Dermis blood vessel endothelial cell (primary cell): Measurements from ENCODE around the gene JAKMIP1. TPM values are rescaled to one million over a fixed set of nuclear protein-coding genes. Genes with fewer than 3 reads are reported as not detected.

Experiments
- DNase-seq: peaks from one replicate; pipeline ENCODE4 v3.0.0; 2010
- total RNA-seq: library from RNA; depleted of rRNA; stranded (reverse); fragments of >200 nt; gene quantifications from 2 replicates; pipeline ENCODE4 v1.2.3, GENCODE V29; 2014

The JAKMIP1 gene
- total RNA-seq, 1 donor from 2014 or later: not detected

GRCh38 chr4:6062133-6062532 lies 138.2 kb downstream of the JAKMIP1 start:
- DNase-seq: no peak

DNA sequence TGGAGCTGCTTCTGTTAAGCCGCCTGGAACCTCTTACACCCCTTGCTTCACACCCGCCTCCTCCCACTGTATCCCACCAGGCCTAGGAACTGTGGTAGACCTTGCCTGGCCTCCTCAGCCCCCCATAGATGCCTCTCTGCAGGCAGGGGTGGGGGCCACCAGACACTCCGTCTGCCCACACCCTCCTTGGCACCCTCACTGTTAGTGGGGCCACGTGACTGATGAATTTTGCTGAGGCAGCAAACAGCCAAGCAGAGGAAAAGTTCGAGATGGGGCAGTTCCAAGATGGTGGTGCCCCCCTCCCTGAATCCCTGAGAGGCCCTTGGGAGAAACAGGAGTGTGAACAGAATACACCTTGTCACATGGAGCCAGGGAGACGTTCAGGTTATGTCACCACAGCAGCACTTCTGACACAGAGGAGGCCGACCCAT lies 141.0 kb downstream of the JAKMIP1 start:
- no peak for DNase-seq

- DNase-seq: no peak
Measured at GRCh38 chr4:6058531-6059374, 141.6 kb downstream of the JAKMIP1 start.

DNA sequence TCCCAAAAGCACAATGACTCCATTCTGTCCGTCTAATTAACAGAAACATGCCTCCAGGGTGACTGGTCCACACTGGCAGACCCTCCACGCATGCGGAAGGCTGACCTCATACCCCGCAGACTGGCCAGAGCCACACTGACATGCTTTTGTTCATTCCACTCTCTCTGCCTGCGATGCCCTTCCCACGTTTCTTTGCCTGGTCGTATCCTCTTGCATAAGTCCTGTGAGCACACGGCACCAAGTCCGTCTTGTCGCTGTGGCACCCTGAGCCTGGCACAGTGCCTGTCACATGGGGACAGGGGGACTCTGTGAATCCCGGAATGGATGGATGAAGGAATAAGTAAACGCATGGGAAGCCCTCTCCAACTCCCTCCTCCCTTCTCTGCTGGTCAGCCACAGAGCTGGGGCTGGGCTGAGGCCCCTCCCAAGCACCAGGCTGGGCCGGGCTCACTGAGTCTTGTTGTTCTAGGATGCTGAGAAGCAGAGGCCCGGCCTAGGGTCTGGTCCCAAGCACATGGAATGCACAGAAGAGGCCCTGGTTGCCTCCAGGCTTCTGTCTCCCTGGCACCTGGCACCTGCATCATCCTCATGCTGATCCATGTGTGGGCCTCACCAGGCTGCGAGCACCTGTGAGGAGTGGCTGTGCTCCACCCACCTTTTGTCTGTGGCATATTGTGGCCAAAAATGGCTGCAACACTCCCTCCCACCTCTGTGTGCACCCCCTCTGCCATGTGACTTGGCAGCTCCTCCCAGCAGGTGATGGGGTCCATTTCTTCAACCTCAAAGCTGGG lies 143.2 kb downstream of the JAKMIP1 start:
- DNase-seq: no peak

- DNase-seq: no peak
Measured at GRCh38 chr4:6055436-6055835, 144.9 kb downstream of the JAKMIP1 start.

DNA sequence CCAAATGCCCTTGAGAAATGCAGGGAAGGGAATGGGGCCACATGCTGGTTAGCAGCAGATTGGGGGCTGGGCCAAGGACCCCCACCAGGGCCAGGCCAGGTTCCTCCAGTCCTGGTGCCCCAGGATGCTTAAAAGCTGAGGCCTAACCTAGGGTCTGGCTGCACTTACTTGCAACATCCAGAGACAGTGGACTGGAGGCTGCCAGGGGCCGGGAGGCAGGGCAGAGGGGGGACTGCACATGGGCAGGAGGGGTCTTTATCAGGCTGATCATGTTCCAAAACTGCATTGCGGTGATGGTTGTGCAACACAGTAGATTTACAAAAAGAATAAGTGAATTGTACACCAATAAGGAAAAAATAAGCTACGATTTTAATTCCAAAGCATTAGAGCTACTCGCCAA lies 145.3 kb downstream of the JAKMIP1 start:
- no peak for DNase-seq

DNA sequence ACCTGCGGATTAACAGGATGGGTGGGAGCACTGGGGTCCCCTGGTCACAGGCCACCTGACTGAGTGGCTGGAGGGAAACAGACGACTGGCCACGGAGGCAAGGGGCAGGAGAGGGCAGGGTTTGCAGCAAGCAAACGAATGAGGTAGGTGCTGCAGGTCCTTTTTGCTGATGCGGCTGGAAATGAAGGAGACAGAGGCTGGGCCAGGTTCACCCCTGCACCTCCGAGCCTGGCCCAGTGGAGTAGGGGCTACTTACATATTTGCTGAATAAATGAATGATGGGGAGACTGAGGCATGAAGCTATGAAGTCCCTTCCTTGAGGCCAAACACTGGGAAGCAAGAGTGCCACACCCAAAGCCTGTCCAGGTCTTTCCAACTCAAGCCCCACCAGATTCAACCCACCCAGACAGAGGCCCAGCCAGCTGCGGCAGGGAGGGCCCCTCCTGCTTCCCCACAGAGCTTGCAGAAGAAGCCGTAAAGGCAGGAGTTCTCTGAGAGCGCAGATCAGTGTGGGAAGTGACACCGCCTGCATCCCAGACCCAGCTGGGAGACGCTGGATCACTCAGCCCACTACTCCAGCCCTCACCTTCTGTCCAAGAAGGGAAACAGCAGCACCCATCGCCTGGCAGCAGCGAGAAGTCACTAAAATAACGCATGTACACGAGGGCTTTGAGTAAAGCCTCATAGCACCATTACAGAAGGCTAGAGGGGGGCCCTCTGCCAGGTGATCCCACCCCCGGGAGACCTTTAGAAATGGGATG lies 146.0 kb downstream of the JAKMIP1 start:
- DNase-seq: no peak

GRCh38 chr4:6052679-6053078 lies 147.7 kb downstream of the JAKMIP1 start:
- no peak for DNase-seq

GRCh38 chr4:6050551-6050950 lies 149.8 kb downstream of the JAKMIP1 start:
- no peak for DNase-seq

- no peak for DNase-seq
Measured at GRCh38 chr4:6049985-6050384, 150.4 kb downstream of the JAKMIP1 start.

DNA sequence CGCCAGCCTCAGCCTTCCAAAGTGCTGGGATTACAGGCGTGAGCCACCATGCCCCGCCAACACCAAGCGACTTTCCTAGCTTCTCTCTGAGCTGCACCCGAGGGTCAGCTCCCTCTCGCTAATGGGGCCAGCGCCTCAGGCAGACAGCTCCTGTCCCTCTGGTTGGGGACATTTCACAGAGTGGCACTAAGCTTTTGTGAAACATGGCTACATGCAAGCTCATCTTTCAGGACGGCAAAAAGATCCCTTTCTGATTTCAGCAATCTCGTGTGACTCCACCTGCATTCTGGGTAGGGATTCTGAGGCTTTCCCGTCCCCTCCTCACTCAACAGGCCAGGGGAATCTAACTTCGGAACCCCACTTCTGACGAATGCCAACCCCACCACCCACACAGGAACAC lies 151.1 kb downstream of the JAKMIP1 start:
- DNase-seq: no peak

DNA sequence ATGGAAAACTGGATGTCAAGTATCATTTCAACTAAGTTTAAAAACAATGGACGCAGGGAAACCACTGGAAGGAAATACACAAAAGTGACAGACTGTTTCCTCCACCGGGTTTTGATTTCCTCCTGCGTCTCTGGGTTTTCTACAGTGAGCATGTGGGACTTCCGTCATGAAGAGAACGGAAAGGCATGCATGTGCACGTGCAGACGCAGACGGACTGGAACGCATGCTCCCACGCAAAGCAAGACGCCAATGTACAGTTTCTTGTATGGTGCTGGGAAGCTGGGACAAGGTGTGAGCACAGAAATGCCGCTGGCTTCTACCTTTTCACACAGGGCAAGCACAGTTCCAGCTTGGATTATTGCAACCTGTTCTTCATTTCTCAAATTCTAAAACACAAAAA lies 151.8 kb downstream of the JAKMIP1 start:
- DNase-seq: no peak

DNA sequence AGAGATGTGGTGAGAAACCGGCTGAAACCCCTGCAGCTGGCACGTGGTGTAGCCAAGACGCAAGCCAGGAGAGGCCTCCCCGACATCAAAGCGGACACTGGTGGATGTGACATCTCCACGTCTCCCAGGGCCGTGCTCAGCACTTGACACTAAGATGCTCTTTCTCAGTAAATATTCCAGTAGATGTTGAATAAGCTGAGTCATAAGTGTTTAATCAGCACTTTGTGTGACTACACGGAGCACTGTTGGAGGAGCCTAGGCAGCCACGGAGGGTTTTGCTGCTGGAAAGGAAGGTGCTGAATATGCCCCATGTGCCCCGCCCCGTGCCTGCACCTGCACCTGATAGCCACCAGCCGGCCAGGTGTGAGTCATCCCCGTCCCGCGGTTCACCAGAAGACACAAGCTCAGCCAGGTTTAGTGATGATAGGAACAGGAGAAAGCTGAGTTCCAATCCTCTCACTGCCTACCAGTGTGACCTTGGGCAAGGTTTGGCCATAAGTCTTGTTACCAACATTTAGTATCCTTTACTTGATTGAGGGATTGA lies 153.1 kb downstream of the JAKMIP1 start:
- DNase-seq: no peak

DNA sequence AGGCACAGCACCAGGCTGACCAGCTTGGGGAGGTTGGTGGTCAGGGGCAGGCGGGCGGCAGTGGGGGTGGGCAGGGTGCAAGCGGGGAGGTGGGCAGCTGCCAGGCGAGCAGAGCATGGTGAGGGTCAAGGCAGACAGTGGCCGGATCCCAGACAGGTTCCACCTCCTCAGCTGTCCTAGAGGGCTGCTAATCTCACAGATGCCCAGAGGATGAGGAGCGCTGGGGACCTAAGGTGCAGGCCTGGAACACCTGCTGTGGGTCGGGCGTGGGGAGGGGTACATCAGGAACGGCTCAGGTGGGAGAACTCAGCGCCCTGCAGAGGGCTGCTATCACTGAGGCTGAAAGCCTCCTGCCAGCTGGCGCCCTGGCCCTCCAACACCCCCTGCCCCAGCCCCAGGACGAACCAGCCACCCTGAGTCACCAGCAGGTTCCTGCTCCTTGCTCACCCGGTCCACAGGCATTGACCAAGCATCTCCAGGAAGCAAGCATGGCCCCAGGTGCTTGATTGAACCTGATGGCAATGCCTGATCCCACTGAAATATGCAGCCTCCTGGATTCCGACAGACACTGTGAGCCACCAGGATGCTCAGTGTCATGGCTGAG lies 153.7 kb downstream of the JAKMIP1 start:
- no peak for DNase-seq

DNA sequence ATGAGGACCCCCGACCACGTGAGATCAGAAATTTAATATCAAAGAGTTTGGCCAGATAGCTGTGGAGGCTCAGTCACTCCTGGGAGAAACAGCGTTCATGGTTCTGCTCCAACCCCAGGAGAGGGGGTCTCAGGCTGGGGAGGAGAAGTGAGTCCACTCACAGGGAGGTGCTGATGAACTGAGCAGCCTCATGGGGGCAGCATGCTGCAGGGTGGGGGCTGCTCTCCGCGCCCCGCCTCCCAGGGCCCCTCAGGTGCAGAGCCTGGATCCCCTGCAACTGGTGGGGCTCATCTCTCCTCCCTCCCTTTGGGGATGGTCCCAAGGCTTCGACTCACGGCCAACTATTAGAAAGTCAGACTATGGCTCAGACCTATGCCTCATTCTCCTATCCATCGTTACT lies 155.5 kb downstream of the JAKMIP1 start:
- no peak for DNase-seq

GRCh38 chr4:6044276-6044675 lies 156.1 kb downstream of the JAKMIP1 start:
- DNase-seq: no peak

- no peak for DNase-seq
Measured at GRCh38 chr4:6043843-6044242, 156.5 kb downstream of the JAKMIP1 start.

- no peak for DNase-seq
Measured at GRCh38 chr4:6043188-6043587, 157.2 kb downstream of the JAKMIP1 start.

DNA sequence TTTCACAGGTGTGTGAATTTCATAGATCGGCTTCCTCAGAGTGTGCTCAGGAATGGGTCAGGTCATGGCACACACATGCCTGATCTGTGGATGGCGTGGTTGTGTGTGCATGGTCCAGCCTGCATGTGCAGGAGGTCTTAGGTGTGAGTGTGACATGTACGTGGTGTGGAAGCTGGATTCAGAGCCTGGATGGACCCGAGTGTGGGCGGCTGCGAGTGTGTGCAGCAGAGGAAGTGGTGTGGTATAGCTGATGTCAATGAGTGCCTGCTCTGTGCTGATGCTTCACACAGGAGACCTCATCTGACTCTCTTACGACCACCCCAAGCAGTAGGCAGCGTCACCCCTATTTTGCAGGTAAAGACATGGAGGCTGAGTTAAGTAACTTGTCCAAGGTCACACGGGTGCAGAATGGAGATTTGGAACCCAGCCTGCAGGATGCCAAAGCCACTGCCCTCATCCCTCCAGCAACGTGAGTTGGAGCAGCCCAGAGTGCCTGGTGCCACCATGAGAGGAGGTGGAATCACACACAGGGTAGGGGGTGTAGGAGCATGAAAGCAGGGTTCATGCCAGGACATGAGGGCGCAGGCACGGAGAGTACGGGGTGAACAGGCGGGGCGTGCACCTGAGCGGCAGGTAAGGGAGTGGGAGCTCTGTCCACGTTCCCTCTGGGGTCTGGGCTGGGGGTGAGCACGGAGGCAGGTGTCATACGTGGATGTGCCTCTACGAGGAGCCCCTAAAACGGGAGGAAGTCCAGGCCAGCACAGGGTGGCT lies 157.9 kb downstream of the JAKMIP1 start:
- no peak for DNase-seq

GRCh38 chr4:6041800-6042199 lies 158.5 kb downstream of the JAKMIP1 start:
- no peak for DNase-seq

DNA sequence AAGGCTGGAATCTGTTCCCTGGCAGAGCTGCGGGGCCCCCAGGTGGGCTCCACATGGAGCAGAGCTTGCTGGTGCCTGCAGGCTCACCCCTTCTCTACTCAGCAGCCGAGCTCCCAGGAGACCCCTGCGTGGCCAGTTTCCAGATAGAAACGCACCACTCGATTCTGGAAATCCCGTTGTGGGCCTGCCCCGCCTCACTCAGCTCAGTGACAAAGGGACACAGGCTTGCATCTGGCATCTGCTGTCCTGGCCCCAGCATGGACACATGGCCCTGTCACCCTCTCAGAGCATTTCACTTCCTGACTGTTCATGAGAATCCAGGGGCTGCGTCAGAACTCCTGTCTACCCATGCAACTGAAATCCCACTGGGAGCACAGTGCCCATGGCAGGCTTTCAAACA lies 161.6 kb downstream of the JAKMIP1 start:
- no peak for DNase-seq

DNA sequence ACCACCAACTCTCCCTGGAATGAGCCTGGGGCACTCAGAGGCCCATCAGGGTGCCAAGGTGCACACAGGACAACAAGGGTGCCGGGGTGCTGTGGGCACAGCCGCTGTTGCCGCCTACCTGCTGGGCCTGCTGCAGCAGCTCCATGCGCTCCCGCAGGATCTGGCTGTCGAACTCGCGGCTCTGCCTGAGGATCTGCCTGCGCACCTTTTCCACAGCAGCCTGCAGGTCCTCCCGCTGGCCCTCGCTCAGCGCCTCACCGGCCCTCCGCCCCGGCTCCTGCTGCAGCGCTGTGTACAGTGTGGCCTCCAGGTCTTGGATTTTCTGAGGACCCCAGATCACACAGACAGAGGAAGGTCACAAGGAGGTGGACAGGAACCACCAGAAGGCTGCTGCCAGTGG lies 164.6 kb downstream of the JAKMIP1 start:
- no peak for DNase-seq
